Measurements from ENCODE around the gene SLC33A1. TPM values are rescaled to one million over a fixed set of nuclear protein-coding genes. Genes with fewer than 3 reads are reported as not detected.

Gene SLC33A1
- total and polyA plus RNA-seq, 2 experiments from 2014 or later = 12.5 to 33.5 TPM

GRCh38 chr3:155891321-155891720 is 37.1 kb upstream of the SLC33A1 start:
- H3K4me3 Mint-ChIP-seq = no peak overlapping the region
- Histone ChIP-seq H3F3A (replicated peaks; ENCODE audit: low read depth) (no peaks in the 10 kb centered on the region), H3K4me2 (no peak overlapping the region), H3K27me3 (ENCODE audit: insufficient read depth) (no peaks in the 10 kb centered on the region), H4K20me1 (replicated peaks; ENCODE audit: insufficient read depth) (peaks cover 41% of the 10 kb centered on the region), H3K79me2 (replicated peaks; ENCODE audit: insufficient read depth) (peaks cover 89% of the 10 kb centered on the region), H3K36me3 (ENCODE audit: insufficient read depth) (peaks cover 15% of the 10 kb centered on the region), H3K9me2 (ENCODE audit: insufficient read depth) (no peaks in the 10 kb centered on the region), H3K4me1 (ENCODE audit: insufficient read depth) (no peaks in the 10 kb centered on the region), H3K27ac (ENCODE audit: low read depth) (no peak overlapping the region; the same call in 1 of the 2 replicates), H2AFZ (no peak overlapping the region), H3K4me3 (no peak overlapping the region)
- H3K4me1 Mint-ChIP-seq = peaks cover 13% of the 10 kb centered on the region; the same call in 2 of the 3 replicates
- DNase-seq (ENCODE audit: low spot score) (no peak), ATAC-seq (no peak)
- peaks cover 28% of the 10 kb centered on the region for H3K36me3 Mint-ChIP-seq (ENCODE audit: low read depth)
- H3K27me3 Mint-ChIP-seq (ENCODE audit: insufficient read depth, low read depth, poor library complexity) = no peaks in the 10 kb centered on the region
- no peak overlapping the region for H3K27ac Mint-ChIP-seq
- no peak for TF ChIP-seq JUNB (IDR thresholded peaks at IDR 0.05; ENCODE audit: unreplicated experiment)
- TF ChIP-seq, protein P1, sequence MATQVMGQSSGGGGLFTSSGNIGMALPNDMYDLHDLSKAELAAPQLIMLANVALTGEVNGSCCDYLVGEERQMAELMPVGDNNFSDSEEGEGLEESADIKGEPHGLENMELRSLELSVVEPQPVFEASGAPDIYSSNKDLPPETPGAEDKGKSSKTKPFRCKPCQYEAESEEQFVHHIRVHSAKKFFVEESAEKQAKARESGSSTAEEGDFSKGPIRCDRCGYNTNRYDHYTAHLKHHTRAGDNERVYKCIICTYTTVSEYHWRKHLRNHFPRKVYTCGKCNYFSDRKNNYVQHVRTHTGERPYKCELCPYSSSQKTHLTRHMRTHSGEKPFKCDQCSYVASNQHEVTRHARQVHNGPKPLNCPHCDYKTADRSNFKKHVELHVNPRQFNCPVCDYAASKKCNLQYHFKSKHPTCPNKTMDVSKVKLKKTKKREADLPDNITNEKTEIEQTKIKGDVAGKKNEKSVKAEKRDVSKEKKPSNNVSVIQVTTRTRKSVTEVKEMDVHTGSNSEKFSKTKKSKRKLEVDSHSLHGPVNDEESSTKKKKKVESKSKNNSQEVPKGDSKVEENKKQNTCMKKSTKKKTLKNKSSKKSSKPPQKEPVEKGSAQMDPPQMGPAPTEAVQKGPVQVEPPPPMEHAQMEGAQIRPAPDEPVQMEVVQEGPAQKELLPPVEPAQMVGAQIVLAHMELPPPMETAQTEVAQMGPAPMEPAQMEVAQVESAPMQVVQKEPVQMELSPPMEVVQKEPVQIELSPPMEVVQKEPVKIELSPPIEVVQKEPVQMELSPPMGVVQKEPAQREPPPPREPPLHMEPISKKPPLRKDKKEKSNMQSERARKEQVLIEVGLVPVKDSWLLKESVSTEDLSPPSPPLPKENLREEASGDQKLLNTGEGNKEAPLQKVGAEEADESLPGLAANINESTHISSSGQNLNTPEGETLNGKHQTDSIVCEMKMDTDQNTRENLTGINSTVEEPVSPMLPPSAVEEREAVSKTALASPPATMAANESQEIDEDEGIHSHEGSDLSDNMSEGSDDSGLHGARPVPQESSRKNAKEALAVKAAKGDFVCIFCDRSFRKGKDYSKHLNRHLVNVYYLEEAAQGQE (IDR thresholded peaks at IDR 0.05; ENCODE audit: unreplicated experiment) = no peak
- TF ChIP-seq STAT1 (IDR thresholded peaks at IDR 0.05; ENCODE audit: unreplicated experiment) = no peak
- TF ChIP-seq CREB1 (CRISPR knock-in tag; IDR thresholded peaks at IDR 0.05; ENCODE audit: low read depth) = no peak
- TF ChIP-seq ZNF331 (CRISPR knock-in tag; IDR thresholded peaks at IDR 0.05; ENCODE audit: low read depth) = no peak
- TF ChIP-seq EZH2phosphoT487 (IDR thresholded peaks at IDR 0.05; ENCODE audit: unreplicated experiment) = no peak
- TF ChIP-seq EZH2 (IDR thresholded peaks at IDR 0.05; ENCODE audit: low read depth, unreplicated experiment) = no peak
- TF ChIP-seq POLR2AphosphoS5 (IDR thresholded peaks at IDR 0.05; ENCODE audit: low read depth) = no peak
- no peak for TF ChIP-seq NANOG (IDR thresholded peaks at IDR 0.05; ENCODE audit: borderline replicate concordance)
- TF ChIP-seq ZNF114 (CRISPR knock-in tag; IDR thresholded peaks at IDR 0.05) = no peak
- TF ChIP-seq, protein P2, sequence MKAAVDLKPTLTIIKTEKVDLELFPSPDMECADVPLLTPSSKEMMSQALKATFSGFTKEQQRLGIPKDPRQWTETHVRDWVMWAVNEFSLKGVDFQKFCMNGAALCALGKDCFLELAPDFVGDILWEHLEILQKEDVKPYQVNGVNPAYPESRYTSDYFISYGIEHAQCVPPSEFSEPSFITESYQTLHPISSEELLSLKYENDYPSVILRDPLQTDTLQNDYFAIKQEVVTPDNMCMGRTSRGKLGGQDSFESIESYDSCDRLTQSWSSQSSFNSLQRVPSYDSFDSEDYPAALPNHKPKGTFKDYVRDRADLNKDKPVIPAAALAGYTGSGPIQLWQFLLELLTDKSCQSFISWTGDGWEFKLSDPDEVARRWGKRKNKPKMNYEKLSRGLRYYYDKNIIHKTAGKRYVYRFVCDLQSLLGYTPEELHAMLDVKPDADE (IDR thresholded peaks at IDR 0.05) = no peak
- TF ChIP-seq, protein P3, sequence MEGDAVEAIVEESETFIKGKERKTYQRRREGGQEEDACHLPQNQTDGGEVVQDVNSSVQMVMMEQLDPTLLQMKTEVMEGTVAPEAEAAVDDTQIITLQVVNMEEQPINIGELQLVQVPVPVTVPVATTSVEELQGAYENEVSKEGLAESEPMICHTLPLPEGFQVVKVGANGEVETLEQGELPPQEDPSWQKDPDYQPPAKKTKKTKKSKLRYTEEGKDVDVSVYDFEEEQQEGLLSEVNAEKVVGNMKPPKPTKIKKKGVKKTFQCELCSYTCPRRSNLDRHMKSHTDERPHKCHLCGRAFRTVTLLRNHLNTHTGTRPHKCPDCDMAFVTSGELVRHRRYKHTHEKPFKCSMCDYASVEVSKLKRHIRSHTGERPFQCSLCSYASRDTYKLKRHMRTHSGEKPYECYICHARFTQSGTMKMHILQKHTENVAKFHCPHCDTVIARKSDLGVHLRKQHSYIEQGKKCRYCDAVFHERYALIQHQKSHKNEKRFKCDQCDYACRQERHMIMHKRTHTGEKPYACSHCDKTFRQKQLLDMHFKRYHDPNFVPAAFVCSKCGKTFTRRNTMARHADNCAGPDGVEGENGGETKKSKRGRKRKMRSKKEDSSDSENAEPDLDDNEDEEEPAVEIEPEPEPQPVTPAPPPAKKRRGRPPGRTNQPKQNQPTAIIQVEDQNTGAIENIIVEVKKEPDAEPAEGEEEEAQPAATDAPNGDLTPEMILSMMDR (conservative IDR thresholded peaks at IDR 0.05; ENCODE audit: low read depth in 2 of 2) = no peak
- no peak for TF ChIP-seq ZNF462 (CRISPR knock-in tag; IDR thresholded peaks at IDR 0.05)
- no peaks in the 10 kb centered on the region for H3K9me3 Mint-ChIP-seq

Measured in GM23338 (cell line).